ENCODE data around the gene AMPD1.

AMPD1 gene

DNA sequence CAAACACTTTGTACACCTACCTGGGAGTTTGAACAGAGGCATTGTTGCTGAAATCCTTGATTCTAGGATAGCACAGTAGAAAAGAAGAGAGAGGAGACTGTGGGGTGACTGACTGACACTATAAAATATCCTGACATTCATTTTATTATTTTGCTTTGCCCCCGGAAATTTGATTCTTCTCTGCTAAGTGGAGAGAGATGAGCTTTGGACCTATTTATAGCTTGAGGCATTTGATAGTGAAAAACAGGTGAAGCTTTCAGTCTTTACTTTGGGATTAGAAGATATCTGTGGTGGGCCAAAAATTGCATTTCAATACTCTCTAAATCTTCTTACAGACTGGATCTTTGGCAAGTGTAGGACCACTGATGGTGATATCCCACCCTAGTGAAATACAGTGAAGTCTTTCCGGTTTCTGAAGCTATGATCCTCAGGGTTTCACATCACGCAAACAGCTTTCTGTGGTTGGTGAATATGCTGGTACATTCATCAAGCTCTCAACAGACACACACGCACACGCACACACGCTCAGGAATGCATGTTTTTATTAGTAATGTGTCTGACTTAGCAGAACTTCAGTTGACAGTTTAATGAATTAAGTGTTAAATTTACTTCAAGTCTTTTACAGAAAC lies at the start of gene AMPD1:
TSS of gene AMPD1 (minus strand) at position 117 of the 629 bp plus-strand sequence. CDS start at position 42, 75 bp downstream.
- no peak within 1 kb of the TSS for H3K4me3 ChIP-seq (ENCODE audit: low read length)
- H3K9me3 ChIP-seq (ENCODE audit: control insufficient read depth, low read length) = no peaks in the 10 kb centered on the region
- no peaks in the 10 kb centered on the region for H3K4me1 ChIP-seq (ENCODE audit: control insufficient read depth, insufficient read depth, low read length)
- no peaks in the 10 kb centered on the region for H3K27me3 ChIP-seq (ENCODE audit: control insufficient read depth, insufficient read depth, low read length)
- no peak within 1 kb of the TSS for H3K9ac ChIP-seq (ENCODE audit: low read length)
- no peaks in the 10 kb centered on the region for H3K36me3 ChIP-seq (ENCODE audit: control insufficient read depth, insufficient read depth, low read length)

DNA sequence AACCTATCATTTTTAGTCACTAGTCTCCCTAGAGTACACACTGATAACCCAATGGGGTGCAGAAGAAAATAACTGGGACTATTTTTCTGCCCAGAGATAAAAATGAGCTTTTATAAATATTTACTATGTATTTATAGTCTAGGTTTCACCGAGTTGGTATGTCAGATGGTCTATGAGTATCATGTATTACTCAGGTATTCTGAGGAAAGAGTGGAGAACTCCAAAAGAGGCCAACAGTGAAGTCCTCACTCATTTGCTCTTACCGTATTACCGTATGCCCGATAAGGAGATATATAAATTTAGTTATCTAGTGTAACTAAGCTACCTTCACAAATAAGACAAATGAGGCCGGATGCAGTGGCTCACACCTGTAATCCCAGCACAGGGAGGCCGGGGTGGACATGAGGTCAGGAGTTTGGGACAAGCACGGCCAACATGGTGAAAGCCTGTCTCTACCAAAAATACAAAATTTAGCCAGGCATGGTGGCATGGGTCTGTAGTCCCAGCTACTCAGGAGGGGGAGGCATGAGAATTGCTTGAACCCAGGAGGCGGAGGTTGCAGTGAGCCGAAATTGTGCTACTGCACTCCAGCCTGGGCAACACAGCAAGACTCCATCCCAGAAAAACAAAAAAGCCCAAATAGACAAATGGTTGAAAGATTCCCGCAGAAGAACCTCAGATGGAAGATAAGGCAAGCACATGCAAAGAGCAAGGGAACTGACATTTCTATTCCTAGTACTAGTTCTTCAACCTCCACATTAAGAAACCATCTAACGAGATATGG lies 46.8 kb upstream of the AMPD1 start:
- Histone ChIP-seq H3K27me3 (ENCODE audit: control insufficient read depth, insufficient read depth, low read length) (no peaks in the 10 kb centered on the region), H3K36me3 (ENCODE audit: control insufficient read depth, insufficient read depth, low read length) (no peaks in the 10 kb centered on the region), H3K9ac (ENCODE audit: low read length) (no peak overlapping the region), H3K4me1 (ENCODE audit: control insufficient read depth, insufficient read depth, low read length) (no peaks in the 10 kb centered on the region), H3K4me3 (ENCODE audit: low read length) (no peak overlapping the region), H3K9me3 (ENCODE audit: control insufficient read depth, low read length) (no peaks in the 10 kb centered on the region)

DNA sequence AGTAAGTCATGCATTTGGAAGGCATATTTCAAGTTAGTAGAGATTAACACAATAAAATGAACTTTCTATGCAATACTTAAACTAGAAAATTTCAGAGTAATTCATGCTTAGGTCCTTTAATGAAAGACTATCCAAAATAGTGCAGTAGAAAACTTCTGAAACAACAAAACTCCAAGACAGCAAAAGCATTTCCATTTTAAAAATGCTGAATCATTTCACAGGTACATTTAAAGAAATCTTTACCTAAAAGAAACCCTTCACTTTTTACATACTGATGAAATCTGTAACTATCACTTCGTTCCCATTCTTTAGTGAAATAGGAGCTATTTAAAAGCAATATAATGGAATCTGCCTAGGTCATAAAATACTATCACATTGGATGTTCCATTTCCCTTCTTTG lies 45.0 kb upstream of the AMPD1 start:
- peaks cover 2% of the 10 kb centered on the region for H3K4me1 ChIP-seq (ENCODE audit: control insufficient read depth, insufficient read depth, low read length)
- no peaks in the 10 kb centered on the region for H3K36me3 ChIP-seq (ENCODE audit: control insufficient read depth, insufficient read depth, low read length)
- no peak overlapping the region for H3K9ac ChIP-seq (ENCODE audit: low read length)
- no peaks in the 10 kb centered on the region for H3K27me3 ChIP-seq (ENCODE audit: control insufficient read depth, insufficient read depth, low read length)
- no peaks in the 10 kb centered on the region for H3K9me3 ChIP-seq (ENCODE audit: control insufficient read depth, low read length)
- no peak overlapping the region for H3K4me3 ChIP-seq (ENCODE audit: low read length)

DNA sequence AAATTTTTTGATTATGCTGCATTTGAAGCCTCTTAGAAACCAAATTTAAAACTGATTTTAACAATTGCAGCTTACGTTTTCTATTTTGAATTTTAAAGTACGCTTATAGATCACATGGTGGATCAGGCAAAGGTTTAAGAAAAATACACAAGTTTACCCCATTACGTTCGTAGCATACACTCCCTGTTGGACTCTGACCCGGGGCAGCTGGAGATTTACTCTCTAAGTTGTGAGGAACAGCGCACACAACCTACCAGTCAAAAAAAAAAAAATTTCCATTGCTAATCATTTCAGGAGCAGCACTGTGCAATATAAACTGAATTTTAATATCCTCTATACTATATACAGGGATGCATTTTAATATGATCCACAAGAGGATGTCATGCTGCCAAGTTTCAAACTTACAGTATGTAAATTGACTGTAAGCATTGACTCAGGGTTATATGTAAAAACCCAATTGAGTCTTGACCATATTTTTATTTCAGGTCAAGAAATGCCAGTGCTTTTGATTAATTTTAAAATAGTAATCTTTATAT lies 42.0 kb upstream of the AMPD1 start:
- Histone ChIP-seq H3K36me3 (ENCODE audit: control insufficient read depth, insufficient read depth, low read length) (no peaks in the 10 kb centered on the region), H3K9me3 (ENCODE audit: control insufficient read depth, low read length) (no peaks in the 10 kb centered on the region)

DNA sequence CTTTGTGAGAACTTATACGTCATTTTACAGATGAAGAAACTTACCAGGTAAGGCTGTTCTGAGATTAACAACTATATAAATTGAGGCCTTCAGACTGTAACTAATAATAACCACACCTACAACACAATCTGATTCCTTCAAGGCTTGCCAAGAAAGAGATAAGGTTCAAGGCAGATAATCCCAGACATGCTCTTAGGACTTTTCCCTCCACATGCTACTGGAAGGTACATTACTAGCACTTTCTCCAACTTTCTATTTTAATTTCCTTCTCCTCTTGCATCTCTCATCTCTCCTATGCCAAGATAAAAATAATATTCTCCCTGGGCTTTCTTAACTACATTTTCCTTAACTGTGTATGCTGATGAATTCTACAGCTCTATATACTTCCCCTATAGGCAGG lies 40.1 kb upstream of the AMPD1 start:
- Histone ChIP-seq H3K9ac (ENCODE audit: low read length) (no peak overlapping the region), H3K4me3 (ENCODE audit: low read length) (no peak overlapping the region), H3K27me3 (ENCODE audit: control insufficient read depth, insufficient read depth, low read length) (no peaks in the 10 kb centered on the region), H3K36me3 (ENCODE audit: control insufficient read depth, insufficient read depth, low read length) (peaks cover 3% of the 10 kb centered on the region), H3K4me1 (ENCODE audit: control insufficient read depth, insufficient read depth, low read length) (peaks cover 5% of the 10 kb centered on the region), H3K9me3 (ENCODE audit: control insufficient read depth, low read length) (no peaks in the 10 kb centered on the region)

More for the DNA sequence above, 42.0 kb upstream of the AMPD1 start:
- Histone ChIP-seq H3K9ac (ENCODE audit: low read length) (no peak overlapping the region), H3K27me3 (ENCODE audit: control insufficient read depth, insufficient read depth, low read length) (no peaks in the 10 kb centered on the region), H3K4me3 (ENCODE audit: low read length) (no peak overlapping the region), H3K4me1 (ENCODE audit: control insufficient read depth, insufficient read depth, low read length) (peaks cover 5% of the 10 kb centered on the region)

DNA sequence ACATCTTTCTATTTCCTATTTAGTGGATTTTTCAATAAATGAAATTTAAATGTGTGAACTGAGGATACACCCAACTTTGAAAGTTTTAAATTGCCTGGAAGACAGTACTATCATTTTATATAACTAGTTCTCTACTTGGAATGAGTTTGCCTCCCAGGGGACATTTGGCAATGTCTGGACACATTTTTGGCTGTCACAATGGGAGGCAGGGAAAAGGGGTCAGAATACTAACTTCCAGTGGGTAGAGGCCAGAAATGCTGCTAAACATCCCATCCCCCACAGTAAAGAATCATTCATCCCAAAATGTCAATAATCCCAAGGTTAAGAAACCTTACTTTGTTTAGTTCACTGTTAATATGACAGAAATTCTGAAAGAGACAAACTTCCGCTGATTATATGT lies 34.4 kb upstream of the AMPD1 start:
- H3K9me3 ChIP-seq (ENCODE audit: control insufficient read depth, low read length) = no peaks in the 10 kb centered on the region
- no peak overlapping the region for H3K9ac ChIP-seq (ENCODE audit: low read length)
- no peaks in the 10 kb centered on the region for H3K27me3 ChIP-seq (ENCODE audit: control insufficient read depth, insufficient read depth, low read length)
- peaks cover 10% of the 10 kb centered on the region for H3K36me3 ChIP-seq (ENCODE audit: control insufficient read depth, insufficient read depth, low read length)
- no peaks in the 10 kb centered on the region for H3K4me1 ChIP-seq (ENCODE audit: control insufficient read depth, insufficient read depth, low read length)
- no peak overlapping the region for H3K4me3 ChIP-seq (ENCODE audit: low read length)

DNA sequence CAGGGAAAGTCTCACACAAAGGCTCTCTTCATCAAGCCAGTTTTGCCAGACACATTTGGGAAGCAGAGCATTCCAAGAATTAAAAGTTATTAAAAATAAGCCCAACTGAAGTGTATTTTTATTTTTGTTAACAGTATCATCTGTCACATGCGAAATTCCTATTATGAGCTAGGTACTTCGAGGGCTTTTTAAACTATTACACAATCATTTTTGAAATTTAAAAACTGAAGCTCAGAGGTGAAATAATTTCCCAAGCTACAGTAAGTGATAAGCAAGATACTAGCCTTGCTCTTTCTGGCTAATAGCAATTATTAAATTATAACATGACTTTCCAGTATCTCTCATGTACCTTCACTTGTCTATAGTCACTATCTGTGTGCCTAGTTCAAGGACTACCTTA lies 33.2 kb upstream of the AMPD1 start:
- no peaks in the 10 kb centered on the region for H3K27me3 ChIP-seq (ENCODE audit: control insufficient read depth, insufficient read depth, low read length)
- no peaks in the 10 kb centered on the region for H3K9me3 ChIP-seq (ENCODE audit: control insufficient read depth, low read length)
- H3K9ac ChIP-seq (ENCODE audit: low read length) = no peak overlapping the region
- H3K36me3 ChIP-seq (ENCODE audit: control insufficient read depth, insufficient read depth, low read length) = peaks cover 10% of the 10 kb centered on the region
- H3K4me3 ChIP-seq (ENCODE audit: low read length) = no peak overlapping the region
- H3K4me1 ChIP-seq (ENCODE audit: control insufficient read depth, insufficient read depth, low read length) = no peaks in the 10 kb centered on the region

DNA sequence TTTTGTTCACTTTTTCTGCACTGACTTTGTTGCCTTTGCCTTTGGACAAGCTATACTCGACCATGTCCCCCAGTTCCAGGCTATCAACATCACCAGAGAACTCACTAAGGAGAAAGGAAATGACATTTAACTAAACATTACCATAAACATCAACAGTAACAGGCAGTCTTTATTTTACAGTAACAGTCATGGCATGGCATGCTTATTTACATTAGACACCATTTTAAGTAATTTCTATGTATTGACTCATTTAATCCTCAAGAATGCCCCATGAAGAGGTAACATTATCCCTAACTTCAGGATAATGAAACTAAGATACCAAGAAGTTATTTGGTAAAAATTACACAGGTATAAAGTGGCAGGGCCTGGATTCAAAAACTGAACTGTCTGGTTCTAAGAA lies 29.9 kb upstream of the AMPD1 start:
- H3K36me3 ChIP-seq (ENCODE audit: control insufficient read depth, insufficient read depth, low read length) = peaks cover 11% of the 10 kb centered on the region

DNA sequence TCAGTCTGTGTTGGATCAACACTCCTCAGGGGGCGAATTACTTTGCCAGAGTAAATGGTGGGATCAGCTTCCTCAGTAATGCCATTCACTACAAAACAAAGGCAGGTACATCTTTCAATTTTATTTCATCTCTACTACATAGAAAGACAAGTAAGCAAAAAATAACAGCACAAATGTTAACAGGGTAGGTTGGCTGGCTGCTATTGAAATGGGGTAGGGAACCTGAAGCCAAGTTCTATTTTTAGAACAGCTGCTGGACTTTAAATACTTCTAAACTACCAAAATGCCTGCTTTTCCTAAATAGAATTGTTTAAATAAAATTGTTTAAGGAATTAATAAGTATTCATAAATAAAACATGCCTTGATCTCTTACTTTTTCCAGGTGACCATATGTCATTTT lies 28.6 kb upstream of the AMPD1 start:
- Histone ChIP-seq H3K9ac (ENCODE audit: low read length) (no peak overlapping the region), H3K9me3 (ENCODE audit: control insufficient read depth, low read length) (no peaks in the 10 kb centered on the region), H3K27me3 (ENCODE audit: control insufficient read depth, insufficient read depth, low read length) (no peaks in the 10 kb centered on the region), H3K36me3 (ENCODE audit: control insufficient read depth, insufficient read depth, low read length) (peaks cover 11% of the 10 kb centered on the region), H3K4me1 (ENCODE audit: control insufficient read depth, insufficient read depth, low read length) (no peaks in the 10 kb centered on the region), H3K4me3 (ENCODE audit: low read length) (no peak overlapping the region)

More for the DNA sequence above, 29.9 kb upstream of the AMPD1 start:
- no peaks in the 10 kb centered on the region for H3K27me3 ChIP-seq (ENCODE audit: control insufficient read depth, insufficient read depth, low read length)
- no peak overlapping the region for H3K4me3 ChIP-seq (ENCODE audit: low read length)
- H3K4me1 ChIP-seq (ENCODE audit: control insufficient read depth, insufficient read depth, low read length) = no peaks in the 10 kb centered on the region
- no peak overlapping the region for H3K9ac ChIP-seq (ENCODE audit: low read length)
- no peaks in the 10 kb centered on the region for H3K9me3 ChIP-seq (ENCODE audit: control insufficient read depth, low read length)

DNA sequence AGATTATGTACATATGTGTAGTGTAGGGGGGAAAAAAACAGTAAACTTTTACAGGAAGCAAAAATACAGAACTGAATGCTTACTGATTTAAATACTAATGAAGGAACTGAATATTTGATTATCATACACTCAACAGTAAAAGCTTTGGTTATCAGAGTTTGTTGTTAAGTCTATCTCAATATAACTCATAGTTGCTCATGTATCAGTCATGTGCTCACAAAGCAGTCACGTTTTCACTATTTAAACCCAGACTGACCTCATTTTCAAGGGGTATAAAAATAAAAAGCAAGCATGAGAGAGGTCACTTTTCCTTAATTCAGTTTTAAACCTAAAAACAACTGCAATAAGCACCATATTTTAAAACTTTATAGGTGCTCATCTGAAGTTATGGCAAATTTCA lies 28.1 kb upstream of the AMPD1 start:
- H3K9me3 ChIP-seq (ENCODE audit: control insufficient read depth, low read length) = no peaks in the 10 kb centered on the region
- peaks cover 11% of the 10 kb centered on the region for H3K36me3 ChIP-seq (ENCODE audit: control insufficient read depth, insufficient read depth, low read length)

DNA sequence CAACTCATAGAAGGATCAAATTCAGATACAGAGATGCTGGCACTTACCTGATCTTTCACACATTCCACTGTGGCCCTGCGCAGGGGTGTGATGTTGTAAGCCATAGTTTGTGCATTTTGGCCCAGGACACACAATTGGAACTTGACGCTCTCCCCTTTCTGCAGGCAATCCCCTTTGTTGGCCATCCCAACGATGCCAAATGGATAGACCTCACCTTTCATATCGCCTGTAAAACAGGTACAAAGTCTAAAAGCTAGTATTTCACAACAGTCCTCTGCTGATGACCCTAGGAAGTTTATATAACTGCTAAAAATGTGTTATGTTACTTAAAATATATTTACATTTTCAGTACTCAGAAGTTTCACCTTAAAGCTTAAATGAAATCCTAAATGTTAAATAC lies 25.1 kb upstream of the AMPD1 start:
- H3K4me3 ChIP-seq (ENCODE audit: low read length) = no peak overlapping the region
- H3K9ac ChIP-seq (ENCODE audit: low read length) = no peak overlapping the region
- no peaks in the 10 kb centered on the region for H3K9me3 ChIP-seq (ENCODE audit: control insufficient read depth, low read length)
- H3K27me3 ChIP-seq (ENCODE audit: control insufficient read depth, insufficient read depth, low read length) = no peaks in the 10 kb centered on the region
- H3K36me3 ChIP-seq (ENCODE audit: control insufficient read depth, insufficient read depth, low read length) = peaks cover 6% of the 10 kb centered on the region
- H3K4me1 ChIP-seq (ENCODE audit: control insufficient read depth, insufficient read depth, low read length) = peaks cover 3% of the 10 kb centered on the region

More for the DNA sequence above, 28.1 kb upstream of the AMPD1 start:
- Histone ChIP-seq H3K27me3 (ENCODE audit: control insufficient read depth, insufficient read depth, low read length) (no peaks in the 10 kb centered on the region), H3K4me3 (ENCODE audit: low read length) (no peak overlapping the region), H3K4me1 (ENCODE audit: control insufficient read depth, insufficient read depth, low read length) (no peaks in the 10 kb centered on the region), H3K9ac (ENCODE audit: low read length) (no peak overlapping the region)

DNA sequence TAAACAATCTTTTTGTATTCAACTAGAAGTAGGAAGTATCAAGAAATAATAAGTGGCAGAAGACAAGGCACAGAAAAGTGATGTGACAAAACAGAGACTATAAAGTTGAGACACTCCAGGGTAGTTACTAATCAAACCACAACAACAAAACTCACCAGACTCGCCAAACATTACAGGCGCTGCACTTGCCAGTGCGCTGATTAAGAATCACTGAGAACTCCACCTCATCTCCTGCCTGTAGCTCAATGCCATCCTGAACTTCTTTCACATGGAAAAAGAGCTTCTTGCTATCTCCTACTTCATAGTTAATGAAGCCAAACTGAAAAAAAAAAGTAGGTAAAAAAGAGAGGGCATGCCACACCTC lies 24.1 kb upstream of the AMPD1 start:
- Histone ChIP-seq H3K27me3 (ENCODE audit: control insufficient read depth, insufficient read depth, low read length) (no peaks in the 10 kb centered on the region), H3K9me3 (ENCODE audit: control insufficient read depth, low read length) (no peaks in the 10 kb centered on the region), H3K4me1 (ENCODE audit: control insufficient read depth, insufficient read depth, low read length) (peaks cover 5% of the 10 kb centered on the region), H3K36me3 (ENCODE audit: control insufficient read depth, insufficient read depth, low read length) (peaks cover 6% of the 10 kb centered on the region), H3K4me3 (ENCODE audit: low read length) (no peak overlapping the region), H3K9ac (ENCODE audit: low read length) (no peak overlapping the region)

Data from mucosa of stomach (tissue), 1 donor.